Upper lobe of left lung (tissue), 4 donors: ENCODE measurements around the gene ASB8.

Experiments
- CTCF ChIP-seq, 6 experiments: fragments of 450-650 bp in 4 of 6; fragments of 200-600 bp in 2 of 6; sonication (generic) in 2 of 6; IDR thresholded peaks; one replicate each; pipeline ENCODE4 v1.5.1; 2016 to 2019; ENCODE audit warnings: antibody characterized with exemption in 6 of 6
- EP300 ChIP-seq, 4 donors: sonication (generic); formaldehyde crosslinking; IDR thresholded peaks; one replicate each; pipeline ENCODE4 v1.5.1; 2017; ENCODE audit warnings: antibody characterized with exemption in 4 of 4, control low read depth in 2 of 4
- POLR2AphosphoS5 ChIP-seq, 2 donors: sonication (generic); formaldehyde crosslinking; IDR thresholded peaks; one replicate each; pipeline ENCODE4 v1.5.1; 2017; ENCODE audit warnings: antibody characterized with exemption in 2 of 2

- TF ChIP-seq CTCF (IDR thresholded peaks at IDR 0.05) (no peak), EP300 (IDR thresholded peaks at IDR 0.05) (no peak), POLR2AphosphoS5 (IDR thresholded peaks at IDR 0.05) (no peak)
Measured at GRCh38 chr12:48119834-48120195, 37.5 kb downstream of the ASB8 start.
